Sigmoid colon (tissue), 4 donors: ENCODE results near the gene BBC3.

Source experiments
- POLR2A ChIP-seq, 2 donors: fragments of 450-650 bp; IDR thresholded peaks; one replicate each; pipeline ENCODE4 v1.6.1; 2016; ENCODE audit warnings: antibody characterized with exemption in 2 of 2, mild to moderate bottlenecking in 2 of 2, moderate library complexity in 2 of 2
- POLR2AphosphoS5 ChIP-seq, 4 donors: sonication (generic); formaldehyde crosslinking; IDR thresholded peaks; one replicate each; pipeline ENCODE4 v1.6.1; 2017; ENCODE audit warnings: antibody characterized with exemption in 4 of 4
- TF ChIP-seq, protein P1 (sequence below), 4 experiments: fragments of 450-650 bp in 3 of 4; fragments of 200-600 bp in 1 of 4; IDR thresholded peaks; one replicate each; pipeline ENCODE4 v1.5.1; 2016 to 2019; ENCODE audit warnings: antibody characterized with exemption in 4 of 4, mild to moderate bottlenecking in 3 of 4, moderate library complexity in 2 of 4

DNA sequence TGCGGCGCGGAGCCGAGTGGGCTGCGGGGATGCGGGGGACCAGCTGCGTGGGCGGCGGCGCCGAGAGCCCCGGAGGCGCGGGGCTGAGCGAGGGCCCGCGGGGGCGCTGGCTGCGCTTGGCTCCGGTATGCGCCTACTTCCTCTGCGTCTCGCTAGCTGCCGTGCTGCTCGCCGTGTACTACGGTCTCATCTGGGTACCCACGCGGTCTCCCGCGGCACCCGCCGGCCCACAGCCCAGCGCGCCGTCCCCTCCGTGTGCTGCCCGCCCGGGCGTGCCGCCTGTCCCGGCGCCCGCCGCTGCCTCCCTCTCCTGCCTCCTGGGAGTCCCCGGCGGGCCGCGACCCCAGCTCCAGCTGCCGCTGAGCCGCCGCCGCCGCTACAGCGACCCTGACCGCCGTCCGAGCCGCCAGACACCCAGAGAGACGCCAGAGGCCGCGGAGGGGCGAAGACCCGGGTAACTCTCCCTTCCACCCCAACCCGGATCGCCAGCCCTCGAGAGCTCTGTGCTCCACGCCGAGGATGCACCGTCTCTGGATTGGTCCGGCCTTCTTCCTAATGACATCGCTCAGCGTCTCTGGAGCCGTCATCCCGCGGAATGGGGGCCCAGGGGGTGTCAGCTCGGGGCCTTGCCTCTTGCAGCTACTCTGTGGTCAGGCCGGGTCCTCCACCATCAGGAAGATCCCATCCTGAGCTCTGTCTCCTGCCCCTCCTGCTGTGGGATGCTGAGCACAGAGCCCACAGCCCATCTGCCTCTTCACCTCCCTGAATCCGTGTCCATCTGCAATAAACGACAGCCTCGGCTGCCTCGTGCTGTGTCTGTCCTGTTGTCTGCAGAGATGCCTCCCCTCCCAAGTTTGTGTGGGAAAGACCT is 44.1 kb upstream of the BBC3 start:
- TF ChIP-seq, protein P1, sequence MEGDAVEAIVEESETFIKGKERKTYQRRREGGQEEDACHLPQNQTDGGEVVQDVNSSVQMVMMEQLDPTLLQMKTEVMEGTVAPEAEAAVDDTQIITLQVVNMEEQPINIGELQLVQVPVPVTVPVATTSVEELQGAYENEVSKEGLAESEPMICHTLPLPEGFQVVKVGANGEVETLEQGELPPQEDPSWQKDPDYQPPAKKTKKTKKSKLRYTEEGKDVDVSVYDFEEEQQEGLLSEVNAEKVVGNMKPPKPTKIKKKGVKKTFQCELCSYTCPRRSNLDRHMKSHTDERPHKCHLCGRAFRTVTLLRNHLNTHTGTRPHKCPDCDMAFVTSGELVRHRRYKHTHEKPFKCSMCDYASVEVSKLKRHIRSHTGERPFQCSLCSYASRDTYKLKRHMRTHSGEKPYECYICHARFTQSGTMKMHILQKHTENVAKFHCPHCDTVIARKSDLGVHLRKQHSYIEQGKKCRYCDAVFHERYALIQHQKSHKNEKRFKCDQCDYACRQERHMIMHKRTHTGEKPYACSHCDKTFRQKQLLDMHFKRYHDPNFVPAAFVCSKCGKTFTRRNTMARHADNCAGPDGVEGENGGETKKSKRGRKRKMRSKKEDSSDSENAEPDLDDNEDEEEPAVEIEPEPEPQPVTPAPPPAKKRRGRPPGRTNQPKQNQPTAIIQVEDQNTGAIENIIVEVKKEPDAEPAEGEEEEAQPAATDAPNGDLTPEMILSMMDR (IDR thresholded peaks at IDR 0.05) = no peak
- TF ChIP-seq POLR2A (IDR thresholded peaks at IDR 0.05) = no peak
- TF ChIP-seq POLR2AphosphoS5 (IDR thresholded peaks at IDR 0.05) = peak in 1 of 4 donors; percentile 35
